ENCODE data around the gene MAPKAP1. TPM values are rescaled to one million over a fixed set of nuclear protein-coding genes. Genes with fewer than 3 reads are reported as not detected.
A peak's percentile ranks its signal among the peaks of the same experiment; 100 is the strongest.

The MAPKAP1 gene
- total RNA-seq, 2 donors from 2014 or later, result 56.5 to 63.8 TPM

DNA sequence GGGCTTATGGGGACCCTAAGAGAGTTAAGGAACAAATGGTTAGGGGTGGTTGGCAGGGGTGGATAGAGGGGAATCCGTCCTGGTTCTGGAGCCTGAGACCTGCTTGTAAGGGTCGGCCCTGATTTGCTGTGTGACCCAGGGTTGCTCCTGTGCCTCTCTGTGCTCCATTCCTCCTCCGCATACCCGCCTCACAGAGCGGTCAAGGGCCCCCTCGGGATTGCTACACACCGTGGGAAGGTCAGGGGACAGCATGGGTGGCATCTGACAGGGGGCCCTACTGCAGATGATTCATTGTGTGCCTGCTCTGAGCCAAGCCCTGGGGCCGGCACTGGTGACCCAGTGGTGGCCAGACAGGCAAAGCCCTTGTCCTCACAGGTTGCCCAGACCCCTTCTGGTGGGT, 283.0 kb downstream of the MAPKAP1 start:
- intact Hi-C loops (cut with DNase I, micrococcal nuclease), result no loop called here
- no peak for ATAC-seq
- DNase-seq, result no peak

DNA sequence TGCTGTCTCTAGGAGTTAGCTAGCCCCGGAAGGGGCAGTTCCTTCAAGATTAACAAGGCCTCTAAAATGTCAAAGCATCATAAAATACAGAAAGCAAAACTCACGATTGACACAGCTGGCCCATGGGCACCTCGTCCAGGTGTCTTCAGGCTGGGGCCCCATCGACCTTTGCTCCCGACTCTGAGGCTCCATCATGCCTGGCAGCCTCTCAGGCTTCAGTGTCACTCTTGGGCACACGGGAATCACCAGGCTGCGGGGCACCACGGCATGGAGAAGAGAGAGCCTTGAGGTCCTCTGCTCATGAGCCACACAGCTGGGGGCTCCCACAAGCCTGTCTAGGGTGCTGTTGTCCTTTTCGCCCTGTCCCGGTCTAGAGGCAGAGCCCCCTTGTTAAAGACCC, 284.2 kb downstream of the MAPKAP1 start:
- ATAC-seq (peak; percentile 58), DNase-seq (no peak)
- intact Hi-C loops (cut with DNase I, micrococcal nuclease), result no loop called here

DNA sequence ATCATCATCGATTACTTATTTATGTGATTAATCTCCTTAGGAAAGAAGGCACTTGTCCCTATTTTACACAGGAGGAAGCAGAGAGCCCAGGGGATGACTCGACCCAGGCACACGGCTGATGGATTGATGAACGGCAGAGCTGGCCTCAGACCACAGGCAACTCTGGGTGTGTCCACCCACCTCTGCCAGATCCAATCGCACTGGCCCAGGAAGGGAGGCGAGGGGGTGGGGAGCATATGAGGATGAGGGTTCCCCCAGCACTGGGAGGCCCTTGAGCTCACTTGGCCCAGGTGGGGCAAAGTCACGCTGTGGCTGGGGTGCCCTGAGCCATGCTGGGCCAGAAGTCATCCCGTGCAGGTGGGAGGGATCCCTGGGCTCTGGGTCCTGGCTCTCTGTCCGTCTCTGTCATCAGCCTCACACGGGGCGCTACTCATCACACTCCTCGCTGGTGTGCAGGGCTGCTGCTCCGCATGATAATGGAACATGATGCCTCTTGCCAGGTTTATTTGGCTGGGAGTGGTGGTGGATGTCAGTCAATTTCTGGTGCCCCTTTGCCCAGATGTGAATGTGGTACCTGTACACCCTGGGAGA, 285.3 kb downstream of the MAPKAP1 start:
- DNase-seq (no peak), ATAC-seq (no peak)
- intact Hi-C loops (cut with DNase I, micrococcal nuclease), result no loop called here

DNA sequence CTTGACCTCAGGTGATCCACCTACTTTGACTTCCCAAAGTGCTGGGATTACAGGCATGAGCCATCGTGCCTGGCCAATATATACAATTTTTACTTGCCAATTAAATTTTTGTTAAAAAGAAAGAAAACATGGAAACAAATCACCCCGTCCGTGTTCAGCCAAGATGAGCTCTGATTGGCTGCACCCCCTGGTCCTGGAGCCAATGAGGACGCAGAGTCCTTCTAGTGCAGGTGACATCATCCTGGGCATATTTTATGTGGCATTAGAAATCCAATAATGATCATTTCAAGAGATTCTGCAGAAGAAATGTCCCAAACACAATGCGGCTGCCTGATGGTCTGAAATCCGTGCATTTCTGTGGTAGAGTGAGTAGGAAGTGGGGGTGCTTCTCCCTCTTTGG, 285.8 kb downstream of the MAPKAP1 start:
- no peak for ATAC-seq
- intact Hi-C loops (cut with DNase I, micrococcal nuclease), result no loop called here
- DNase-seq, result no peak

DNA sequence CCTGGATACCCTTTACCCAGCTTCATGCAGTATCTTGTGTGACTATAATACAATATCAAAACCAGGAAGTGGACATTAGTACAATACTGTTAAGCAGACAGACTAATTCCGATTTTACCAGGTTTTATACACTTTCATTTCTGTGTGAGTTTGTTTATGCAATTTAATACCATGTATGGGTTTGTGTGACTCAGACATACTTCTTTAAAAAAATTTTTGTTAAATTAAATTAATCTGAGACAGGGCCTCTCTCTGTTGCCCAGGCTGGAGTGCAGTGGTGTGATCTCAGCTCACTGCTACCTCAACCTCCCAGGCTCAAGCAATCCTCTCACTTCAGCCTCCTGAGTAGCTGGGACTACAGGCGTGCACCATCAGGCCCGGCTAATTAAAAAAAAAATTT, 288.6 kb downstream of the MAPKAP1 start:
- ATAC-seq, result no peak
- intact Hi-C loops (cut with DNase I, micrococcal nuclease), result no loop called here
- no peak for DNase-seq

DNA sequence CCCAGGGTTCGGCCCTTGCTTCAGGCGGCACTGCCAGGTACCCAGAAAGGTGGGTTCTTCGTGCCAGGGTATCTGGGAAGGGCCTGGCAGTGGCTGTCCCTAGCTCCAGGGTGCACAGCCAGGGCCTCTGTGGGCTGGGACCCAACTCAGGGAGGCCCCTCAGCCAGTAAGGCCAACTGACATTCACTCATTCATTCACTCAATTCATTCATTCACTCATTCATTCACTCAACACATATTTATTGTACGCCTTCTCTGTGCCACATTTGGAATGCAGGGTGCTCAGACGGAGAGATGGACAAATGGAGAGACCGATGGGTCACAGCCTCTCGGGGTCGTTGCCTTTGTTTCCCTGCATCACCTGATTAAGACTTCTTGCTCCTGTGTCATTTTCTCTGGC, 290.5 kb downstream of the MAPKAP1 start:
- ATAC-seq (no peak), DNase-seq (no peak)
- intact Hi-C loops (cut with DNase I, micrococcal nuclease), result no loop called here

DNA sequence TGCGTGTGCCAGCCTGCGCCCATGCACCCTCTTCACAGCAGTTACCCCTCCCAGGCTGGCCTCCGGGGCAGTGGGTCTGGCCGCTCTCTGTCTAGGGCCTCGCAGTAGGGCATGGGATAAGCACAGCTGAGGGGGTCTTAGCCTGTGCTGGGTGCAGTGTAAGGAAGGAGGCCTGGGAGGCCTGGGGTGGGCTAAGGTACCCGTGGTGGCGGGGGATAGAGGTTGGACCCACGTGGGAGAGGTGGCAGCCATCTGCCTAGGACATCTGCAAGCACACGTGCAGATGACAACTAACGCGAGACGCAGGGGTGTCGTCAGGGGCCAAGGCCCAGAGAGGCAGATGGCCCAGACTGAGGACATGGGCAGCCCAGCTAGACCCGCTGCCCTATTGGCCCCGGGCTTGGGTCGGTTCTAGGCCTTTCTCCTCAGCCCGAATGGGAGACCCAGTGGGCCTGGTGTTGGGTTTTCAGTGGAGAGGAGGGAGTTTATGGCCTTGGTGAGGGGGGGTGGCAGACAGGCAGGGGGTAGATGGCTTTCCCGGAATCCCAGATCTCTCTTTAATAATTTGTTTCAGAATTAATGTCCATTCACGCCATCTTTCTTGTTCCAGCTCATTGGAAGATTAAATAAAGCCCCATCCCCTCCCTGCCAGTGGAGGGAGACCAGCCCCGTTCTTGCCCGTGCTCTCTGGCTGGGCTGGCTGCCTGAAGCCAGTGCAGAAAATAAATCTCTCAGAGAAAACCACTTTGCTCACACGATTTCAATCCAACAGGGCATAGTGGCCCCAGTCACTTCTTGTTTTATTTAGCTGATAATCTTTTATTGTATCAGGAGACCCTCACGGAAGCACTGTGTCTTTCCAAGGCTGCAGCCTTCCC, 291.2 kb downstream of the MAPKAP1 start:
- ATAC-seq (no peak), DNase-seq (no peak)
- intact Hi-C loops (cut with DNase I, micrococcal nuclease), result no loop called here

DNA sequence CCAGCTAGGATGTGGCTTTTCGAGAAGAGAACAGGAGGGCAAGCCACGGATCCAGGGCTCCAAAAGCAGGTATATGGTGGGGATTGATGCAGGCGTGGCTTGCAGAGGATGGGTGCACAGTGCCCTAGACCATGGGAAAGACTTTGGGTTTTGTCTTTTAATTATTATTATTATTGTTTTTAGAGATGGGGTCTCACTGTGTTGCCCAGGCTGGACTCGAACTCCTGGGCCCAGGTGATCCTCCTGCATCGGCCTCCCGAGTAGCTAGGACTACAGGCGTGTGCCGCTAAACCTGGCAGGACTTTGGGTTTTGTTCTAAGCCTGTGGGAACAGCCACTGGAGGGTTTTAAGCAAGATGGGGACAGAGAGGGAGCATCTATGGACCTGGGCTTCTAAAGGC, 293.4 kb downstream of the MAPKAP1 start:
- intact Hi-C loops (cut with DNase I, micrococcal nuclease), result no loop called here
- ATAC-seq (no peak), DNase-seq (no peak)

DNA sequence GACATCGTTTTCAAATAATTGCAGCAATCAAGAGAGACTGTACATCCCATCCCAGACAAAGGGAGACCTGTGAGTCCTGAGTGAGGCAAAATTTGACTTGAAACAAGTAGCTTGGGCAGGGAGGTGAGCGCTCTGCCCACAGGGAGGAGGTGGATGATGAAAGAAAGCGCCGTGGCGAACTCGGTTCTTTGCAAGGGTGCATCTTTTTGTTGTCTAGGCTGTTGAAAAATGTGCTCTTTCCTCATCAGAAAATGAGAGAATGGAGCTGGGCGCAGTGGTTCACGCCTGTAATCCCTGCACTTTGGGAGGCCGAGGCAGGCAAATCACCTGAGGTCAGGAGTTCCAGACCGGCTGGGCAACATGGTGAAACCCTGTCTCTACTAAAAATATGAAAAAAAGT, 294.8 kb downstream of the MAPKAP1 start:
- ATAC-seq (no peak), DNase-seq (no peak)
- intact Hi-C loops (cut with DNase I, micrococcal nuclease), result no loop called here

DNA sequence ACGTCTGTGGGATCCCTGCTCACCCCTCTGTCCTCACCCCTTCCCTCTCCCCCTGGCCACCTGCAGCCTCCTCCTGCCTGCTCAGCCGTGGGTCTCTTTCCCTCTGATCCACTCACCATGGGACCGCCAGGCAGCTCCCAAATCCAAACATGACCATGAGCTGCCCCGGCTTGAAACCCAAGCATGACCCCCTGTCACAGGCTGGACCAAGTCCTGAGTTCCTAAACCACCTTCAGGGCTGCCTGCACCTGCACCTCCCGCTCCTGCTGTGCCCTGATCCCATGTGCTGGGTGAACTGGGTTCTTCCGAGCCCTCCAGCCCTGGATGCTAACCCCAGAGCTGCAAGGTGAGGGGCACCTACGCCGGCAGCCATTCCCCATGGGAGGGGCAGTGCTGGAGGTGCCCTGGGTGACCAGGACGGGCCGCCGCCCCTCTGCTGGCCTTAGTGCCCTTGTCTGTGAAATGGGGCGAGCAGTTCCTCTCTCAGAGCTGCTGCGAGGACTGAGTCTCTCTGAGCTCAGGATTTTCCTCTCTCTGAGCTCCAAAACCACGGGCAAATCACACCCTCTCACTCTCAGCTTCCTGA, 295.7 kb downstream of the MAPKAP1 start:
- DNase-seq (no peak), ATAC-seq (no peak)
- intact Hi-C loops (cut with DNase I, micrococcal nuclease), result no loop called here

DNA sequence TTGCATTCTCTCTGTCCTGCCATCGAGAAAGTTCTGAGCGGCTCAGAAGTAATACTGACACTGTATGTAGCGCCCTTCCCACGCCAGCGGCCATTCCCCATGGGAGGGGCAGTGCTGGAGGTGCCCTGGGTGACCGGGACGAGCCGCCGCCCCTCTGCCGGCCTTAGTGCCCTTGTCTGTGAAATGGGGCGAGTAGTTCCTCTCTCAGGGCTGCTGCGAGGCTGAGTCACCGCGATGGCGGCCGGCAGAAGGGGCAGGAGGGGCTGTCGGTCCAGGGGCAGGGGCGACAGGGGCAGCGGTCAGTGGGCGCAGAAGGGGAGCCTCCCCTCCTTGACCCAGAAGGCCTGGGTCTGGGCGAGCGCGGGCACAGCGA, 296.5 kb downstream of the MAPKAP1 start:
- no peak for DNase-seq
- intact Hi-C loops (cut with DNase I, micrococcal nuclease), result no loop called here
- ATAC-seq, result no peak

DNA sequence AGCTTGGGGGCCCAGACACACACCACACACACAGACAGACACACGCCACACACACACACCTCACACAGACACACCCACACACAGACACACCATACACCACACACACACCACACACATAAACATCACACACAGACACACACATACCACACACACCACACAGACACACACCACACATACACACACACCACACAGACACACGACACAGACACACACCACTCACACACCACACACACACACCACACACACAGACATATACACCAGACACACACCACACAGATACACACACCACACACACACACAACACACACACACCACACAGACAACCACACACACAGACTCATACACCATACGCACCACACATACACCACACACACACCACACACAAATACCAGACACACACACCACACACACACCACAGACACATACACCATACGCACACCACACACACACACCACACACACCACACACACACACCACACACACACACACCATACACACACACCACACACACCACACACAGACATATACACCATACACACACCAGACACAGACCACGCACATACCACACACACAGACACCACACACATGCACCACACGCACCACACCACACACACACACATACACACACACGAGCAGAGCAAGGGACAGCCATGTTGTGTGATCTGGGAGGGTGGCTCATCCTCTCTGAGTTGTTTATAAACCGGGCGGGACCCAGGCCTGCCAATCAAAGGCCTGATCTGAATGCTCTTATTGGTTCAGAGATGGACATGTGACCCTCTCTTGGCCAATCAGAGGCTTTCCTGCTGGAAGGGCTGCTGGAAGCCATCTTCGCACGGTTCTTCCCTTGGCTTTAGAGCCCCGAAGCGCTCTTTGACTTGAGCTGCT, 297.1 kb downstream of the MAPKAP1 start:
- peak; percentile 46 for ATAC-seq
- intact Hi-C loops (cut with DNase I, micrococcal nuclease), result loop anchor here (5.0 to 10.0 kb wide), 3 partner anchors 225 to 822 kb away; no protein-coding TSS in a partner anchor
- DNase-seq, result peak in 1 of 2 donors; percentile 49

DNA sequence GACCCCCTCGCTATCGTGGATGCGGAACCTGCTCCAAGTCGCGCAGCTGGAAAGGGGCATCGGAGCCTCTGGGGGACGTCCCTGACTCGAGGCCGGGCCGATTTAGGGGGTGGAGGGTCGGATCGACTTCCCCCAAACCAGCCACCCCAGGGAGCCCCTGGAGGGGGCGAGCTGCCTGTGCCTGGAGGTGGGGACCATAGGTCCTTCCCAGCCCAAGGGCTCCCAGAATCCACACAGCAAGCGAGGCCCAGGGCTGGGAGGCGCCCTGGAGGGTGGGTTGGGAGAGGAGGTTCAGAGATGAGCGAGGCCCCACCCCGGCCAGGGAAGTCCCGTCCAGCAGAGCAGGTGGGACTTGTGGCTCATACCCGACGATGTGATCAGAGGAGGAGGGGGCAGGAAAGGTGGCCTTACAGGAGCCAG, 297.8 kb downstream of the MAPKAP1 start:
- no peak for DNase-seq
- no peak for ATAC-seq
- intact Hi-C loops (cut with DNase I, micrococcal nuclease), result loop anchor here (5.0 to 10.0 kb wide), 3 partner anchors 226 to 823 kb away; no protein-coding TSS in a partner anchor

DNA sequence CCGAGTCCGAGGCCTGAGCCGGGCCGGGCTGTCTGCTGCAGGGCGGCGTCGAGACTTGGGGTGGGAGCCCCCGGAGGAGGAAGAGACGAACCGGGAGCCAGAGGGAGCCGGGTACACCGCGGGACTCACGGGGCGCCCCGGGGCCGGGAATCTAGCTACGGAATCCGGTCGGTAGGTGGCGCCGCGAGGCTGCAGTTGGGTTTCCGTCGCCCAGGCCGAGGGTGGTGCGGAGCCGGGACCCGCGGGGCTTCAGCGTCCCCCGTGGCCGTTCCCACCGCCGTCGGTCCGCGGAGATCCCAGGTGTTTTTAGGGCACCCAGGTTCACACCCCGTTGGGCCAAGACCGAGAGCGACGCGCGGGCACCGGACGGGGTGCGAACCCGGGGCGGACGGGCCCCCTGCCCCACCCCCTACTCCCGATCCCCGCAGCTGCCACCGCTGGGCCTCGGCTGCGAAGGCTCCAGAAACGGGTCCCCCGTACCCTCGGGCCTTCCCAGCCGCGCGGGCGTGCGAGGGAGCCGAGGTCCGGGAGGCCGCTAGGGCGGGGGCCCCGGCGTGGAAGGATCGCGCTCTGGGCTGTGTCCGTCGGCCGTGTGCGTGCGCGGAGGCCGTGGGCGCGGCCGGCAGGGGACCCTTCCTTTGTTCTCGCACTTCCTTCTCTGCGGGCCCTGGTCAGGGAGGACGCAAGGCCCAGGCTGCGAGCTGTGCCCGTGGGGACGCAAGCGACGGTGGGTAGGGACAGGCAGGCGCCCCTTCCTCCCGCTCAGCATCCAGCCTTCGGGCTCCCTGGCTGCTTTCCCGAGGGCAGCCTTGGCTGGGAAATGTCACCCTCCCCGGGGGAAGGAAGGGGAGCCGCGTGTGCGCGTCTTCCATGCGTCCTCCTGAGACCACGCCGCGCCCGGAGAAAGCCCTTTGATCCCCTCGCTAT, 298.8 kb downstream of the MAPKAP1 start:
- intact Hi-C loops (cut with DNase I, micrococcal nuclease), result loop anchor here (5.0 to 10.0 kb wide), 3 partner anchors 227 to 824 kb away; no protein-coding TSS in a partner anchor
- ATAC-seq, result peak; percentile 86
- DNase-seq, result peak in 1 of 2 donors; percentile 87

DNA sequence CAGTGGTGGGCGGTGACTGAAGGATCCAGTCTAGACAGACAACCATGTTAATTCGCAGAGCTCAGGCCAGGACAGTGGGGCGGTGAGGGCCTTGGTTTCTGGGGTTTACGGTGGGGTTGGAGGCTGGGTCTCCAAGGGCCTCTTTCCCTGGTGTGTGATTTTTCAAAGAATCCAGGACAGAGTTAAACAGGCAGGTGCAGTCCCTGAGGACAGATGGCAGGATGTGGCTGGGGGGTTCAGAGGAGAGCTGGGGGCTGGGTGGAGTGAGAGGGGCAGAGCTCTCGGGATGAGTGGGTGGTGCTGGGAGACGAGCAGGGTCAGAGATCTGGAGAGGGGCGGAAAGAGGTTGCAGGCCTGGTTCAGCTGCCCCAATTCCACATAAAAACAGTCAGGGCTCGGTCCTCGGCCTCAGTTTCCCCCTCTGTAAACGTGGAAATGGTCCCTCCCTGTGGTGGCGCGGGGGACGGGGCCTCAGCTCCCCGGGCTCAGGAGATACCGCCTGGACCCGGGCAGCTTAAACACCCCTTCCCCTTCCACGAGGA, 299.5 kb downstream of the MAPKAP1 start:
- intact Hi-C loops (cut with DNase I, micrococcal nuclease), result loop anchor here (5.0 to 10.0 kb wide), 3 partner anchors 227 to 825 kb away; no protein-coding TSS in a partner anchor
- ATAC-seq (peak; percentile 18), DNase-seq (no peak)

DNA sequence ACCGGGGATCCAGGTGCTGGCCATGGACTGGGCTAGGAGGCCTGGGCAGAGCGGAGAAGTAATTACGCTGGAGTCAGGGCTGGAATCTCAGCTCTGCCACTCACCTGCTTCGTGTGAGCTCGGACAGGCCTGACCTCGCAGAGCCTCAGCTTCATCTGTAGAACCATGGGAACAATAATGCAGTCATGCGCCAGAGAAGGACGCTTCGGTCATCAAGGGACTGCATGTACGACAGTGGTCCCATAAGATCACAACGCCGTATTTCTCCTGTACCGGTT, 300.3 kb downstream of the MAPKAP1 start:
- intact Hi-C loops (cut with DNase I, micrococcal nuclease), result loop anchor here (5.0 to 10.0 kb wide), 3 partner anchors 228 to 826 kb away; no protein-coding TSS in a partner anchor
- ATAC-seq (no peak), DNase-seq (no peak)

DNA sequence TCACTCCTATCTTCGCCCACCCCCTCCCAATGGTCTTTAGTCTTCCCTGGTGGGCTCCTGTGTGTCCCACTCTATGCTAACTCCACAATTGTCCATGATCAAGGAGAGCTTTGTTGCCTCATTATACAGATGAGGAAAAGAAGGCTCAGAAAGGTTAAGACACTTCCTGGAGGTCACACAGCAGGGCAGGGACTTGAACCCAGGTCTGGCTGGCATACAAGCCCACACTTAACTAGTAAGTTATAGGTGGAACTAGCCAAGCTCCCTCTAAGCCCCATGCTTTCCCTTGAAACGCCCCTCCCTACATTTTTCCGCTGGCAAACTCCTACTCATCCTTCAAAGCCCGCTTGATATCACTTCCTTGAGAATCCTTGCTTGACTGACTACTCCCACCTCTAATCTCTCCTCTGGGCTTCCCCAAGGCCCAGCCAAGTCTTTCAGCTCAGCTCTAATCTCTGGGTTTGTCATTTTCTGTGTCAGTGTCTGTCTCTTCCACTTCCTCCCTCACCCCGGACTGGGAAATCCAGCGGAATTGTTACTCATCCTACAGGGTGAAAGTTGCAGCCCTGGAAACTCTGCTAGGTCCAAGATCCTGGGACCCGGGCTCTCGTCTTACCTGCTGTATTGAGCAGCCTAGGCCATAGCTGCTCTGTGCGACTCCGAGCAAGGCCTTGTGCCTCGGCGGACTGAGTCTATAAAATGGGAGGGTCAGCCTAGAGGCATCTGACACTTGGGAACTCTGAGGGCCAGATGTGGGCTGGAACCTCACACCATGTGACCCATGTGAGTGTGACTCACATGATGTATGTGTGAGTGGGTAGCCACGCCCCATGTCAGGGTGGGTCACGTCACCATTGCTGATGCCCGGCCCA, 300.8 kb downstream of the MAPKAP1 start:
- DNase-seq (no peak), ATAC-seq (no peak)
- intact Hi-C loops (cut with DNase I, micrococcal nuclease), result loop anchor here (5.0 to 10.0 kb wide), 3 partner anchors 229 to 826 kb away; no protein-coding TSS in a partner anchor
